HL-60 (cell line): ENCODE measurements around the gene GDF11.

Source experiments
- POLR2AphosphoS5 ChIP-seq: IDR thresholded peaks from 2 replicates; pipeline ENCODE4 v1.6.1; 2012; ENCODE audit warnings: low read depth
- TF ChIP-seq, protein P1 (sequence below): IDR thresholded peaks from one replicate; pipeline ENCODE4 v1.5.1; 2011; ENCODE audit warnings: low read length, control low read depth, inconsistent platforms; ENCODE audit not compliant: insufficient read depth

DNA sequence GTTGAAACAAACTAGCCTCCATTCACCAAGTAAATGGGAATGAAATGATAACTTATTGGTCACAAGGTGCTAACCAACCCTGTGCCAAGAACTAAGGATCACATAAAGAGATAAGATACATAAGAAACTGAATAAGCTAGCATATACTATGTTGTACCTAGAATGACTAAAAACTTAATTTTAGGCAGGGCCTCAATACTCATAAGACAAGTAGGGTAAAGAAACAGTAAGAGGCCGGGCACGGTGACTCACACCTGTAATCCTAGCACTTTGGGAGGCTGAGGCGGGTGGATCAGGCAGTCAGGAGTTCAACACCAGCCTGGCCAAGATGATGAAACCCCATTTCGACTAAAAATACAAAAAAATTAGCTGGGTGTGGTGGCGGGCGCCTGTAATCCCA is 17.7 kb downstream of the GDF11 start:
- TF ChIP-seq, protein P1, sequence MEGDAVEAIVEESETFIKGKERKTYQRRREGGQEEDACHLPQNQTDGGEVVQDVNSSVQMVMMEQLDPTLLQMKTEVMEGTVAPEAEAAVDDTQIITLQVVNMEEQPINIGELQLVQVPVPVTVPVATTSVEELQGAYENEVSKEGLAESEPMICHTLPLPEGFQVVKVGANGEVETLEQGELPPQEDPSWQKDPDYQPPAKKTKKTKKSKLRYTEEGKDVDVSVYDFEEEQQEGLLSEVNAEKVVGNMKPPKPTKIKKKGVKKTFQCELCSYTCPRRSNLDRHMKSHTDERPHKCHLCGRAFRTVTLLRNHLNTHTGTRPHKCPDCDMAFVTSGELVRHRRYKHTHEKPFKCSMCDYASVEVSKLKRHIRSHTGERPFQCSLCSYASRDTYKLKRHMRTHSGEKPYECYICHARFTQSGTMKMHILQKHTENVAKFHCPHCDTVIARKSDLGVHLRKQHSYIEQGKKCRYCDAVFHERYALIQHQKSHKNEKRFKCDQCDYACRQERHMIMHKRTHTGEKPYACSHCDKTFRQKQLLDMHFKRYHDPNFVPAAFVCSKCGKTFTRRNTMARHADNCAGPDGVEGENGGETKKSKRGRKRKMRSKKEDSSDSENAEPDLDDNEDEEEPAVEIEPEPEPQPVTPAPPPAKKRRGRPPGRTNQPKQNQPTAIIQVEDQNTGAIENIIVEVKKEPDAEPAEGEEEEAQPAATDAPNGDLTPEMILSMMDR = no peak
- TF ChIP-seq POLR2AphosphoS5 = no peak
